Stimulated activated effector memory CD8-positive, alpha-beta T cell treated with anti-CD3 and anti-CD28 coated beads, Interleukin-12 subunit alpha, Interleukin-12 subunit beta, amount 100 ng/mL, for 72 hours (primary cell): ENCODE data around the gene WRNIP1.

Experiments
- ATAC-seq: fragments of 150-1000 bp; cut with Tn5 transposase; 2 replicates; pipeline ENCODE4 v1.10.0; 2021
- DNase-seq, 2 donors: peaks; one replicate each; pipeline ENCODE4 v3.0.0; 2021 to 2022; ENCODE audit warnings: low spot score in 2 of 2
- H3K27ac Mint-ChIP-seq: one replicate; pipeline ENCODE4 v1.8.0; 2022; ENCODE audit warnings: mild to moderate bottlenecking, mixed read lengths
- H3K36me3 Mint-ChIP-seq: one replicate; pipeline ENCODE4 v1.8.0; 2022; ENCODE audit warnings: mild to moderate bottlenecking, mixed read lengths
- H3K4me1 Mint-ChIP-seq: one replicate; pipeline ENCODE4 v1.8.0; 2022; ENCODE audit warnings: mixed read lengths
- H3K4me3 Mint-ChIP-seq: one replicate; pipeline ENCODE4 v1.8.0; 2022; ENCODE audit warnings: mild to moderate bottlenecking, mixed read lengths
- H3K9me3 Mint-ChIP-seq: one replicate; pipeline ENCODE4 v1.8.0; 2022; ENCODE audit warnings: mixed read lengths

WRNIP1 gene

DNA sequence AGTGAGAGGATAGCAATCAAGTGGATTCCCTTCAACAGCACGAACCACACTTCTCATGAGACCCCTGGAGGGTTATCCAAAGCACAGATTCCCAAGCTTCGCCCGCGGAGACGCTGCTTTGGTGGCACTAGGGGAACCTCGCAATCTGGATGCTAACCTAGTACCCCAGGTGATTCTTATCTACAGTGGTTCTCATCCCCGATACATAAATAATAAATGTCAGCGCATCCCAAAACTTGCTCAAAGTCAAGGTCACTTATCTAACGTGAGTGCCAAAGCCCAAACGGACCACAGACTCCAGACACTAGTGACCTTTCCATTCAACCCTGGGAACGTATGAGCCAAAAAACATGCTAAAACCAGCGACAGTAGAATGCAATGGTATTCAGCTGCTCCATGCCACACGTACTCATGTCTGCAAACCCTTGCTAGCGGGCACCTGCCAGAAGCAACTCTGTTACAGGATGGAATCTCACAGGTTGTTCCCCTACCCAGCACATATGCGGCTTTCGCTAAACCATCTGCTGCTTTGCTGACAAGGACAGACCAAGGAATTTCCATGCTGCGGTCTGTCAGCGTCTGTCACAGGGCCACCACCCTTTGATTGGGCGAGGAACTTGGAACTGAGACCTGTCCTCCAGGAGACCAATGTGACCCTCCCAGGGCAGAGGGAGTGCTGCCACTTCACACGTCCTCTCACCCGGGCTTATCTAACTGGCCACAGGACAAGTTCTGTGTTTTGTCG, 31.3 kb upstream of the WRNIP1 start:
- ATAC-seq (no peak), DNase-seq (no peak)
- Mint-ChIP-seq H3K4me3 (no peak overlapping the region), H3K9me3 (no peaks in the 10 kb centered on the region), H3K4me1 (peaks cover 14% of the 10 kb centered on the region), H3K36me3 (no peaks in the 10 kb centered on the region), H3K27ac (peak overlapping the region; percentile 65)

DNA sequence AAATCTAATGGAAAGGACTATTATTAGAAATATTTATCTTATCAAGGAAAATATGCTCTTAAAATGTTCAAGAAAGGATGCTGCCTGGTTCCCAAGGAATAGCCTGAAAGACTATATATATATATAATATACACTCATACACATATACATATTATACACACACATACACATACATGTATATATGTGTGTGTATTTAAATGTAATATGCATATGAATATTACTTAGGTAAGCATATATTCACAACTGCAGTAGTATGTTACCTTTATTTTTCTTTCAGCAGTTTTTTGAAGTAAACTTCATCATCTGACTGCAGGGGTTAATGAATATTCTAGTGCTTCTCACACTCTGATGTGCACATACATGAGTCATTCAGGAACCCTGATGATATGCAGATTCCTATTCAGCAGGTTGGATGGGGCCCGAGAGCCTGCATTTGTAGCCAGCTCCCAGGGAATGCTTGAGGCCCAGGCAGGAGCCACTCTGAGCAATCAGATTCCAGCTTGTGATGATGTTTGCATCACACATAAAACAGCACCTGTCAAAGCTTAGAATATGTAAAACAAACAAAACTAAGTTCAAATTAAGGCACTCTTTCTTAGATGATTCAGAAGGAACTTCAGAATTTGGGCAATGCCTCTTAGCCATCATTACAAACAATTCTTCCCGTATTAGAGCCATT, 30.6 kb upstream of the WRNIP1 start:
- DNase-seq: no peak
- Mint-ChIP-seq H3K9me3 (no peaks in the 10 kb centered on the region), H3K4me3 (no peak overlapping the region), H3K4me1 (peaks cover 14% of the 10 kb centered on the region), H3K36me3 (no peaks in the 10 kb centered on the region), H3K27ac (no peak overlapping the region)
- no peak for ATAC-seq

DNA sequence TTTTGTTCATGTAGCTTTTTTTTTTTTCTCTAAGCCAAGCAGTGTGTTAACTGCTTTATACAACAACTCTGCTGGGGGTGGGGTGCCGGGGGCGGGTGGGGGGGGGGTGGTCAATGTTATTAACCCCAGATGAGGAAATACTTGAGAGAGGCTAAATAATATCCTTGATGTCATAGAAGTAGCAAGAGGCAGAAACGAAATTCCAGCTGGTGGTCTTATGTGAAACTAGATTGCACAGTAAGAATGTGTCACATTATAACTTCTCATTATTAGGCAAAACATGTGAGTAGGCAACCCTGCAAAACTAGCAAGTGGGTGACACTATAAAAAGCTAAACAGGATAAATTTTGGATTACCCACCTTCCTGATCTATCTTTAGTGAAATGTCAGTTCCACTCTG, 27.3 kb upstream of the WRNIP1 start:
- Mint-ChIP-seq H3K4me3 (no peak overlapping the region), H3K36me3 (no peaks in the 10 kb centered on the region), H3K4me1 (peaks cover 10% of the 10 kb centered on the region), H3K27ac (no peak overlapping the region), H3K9me3 (no peaks in the 10 kb centered on the region)
- peak; percentile 53 for ATAC-seq
- no peak for DNase-seq

DNA sequence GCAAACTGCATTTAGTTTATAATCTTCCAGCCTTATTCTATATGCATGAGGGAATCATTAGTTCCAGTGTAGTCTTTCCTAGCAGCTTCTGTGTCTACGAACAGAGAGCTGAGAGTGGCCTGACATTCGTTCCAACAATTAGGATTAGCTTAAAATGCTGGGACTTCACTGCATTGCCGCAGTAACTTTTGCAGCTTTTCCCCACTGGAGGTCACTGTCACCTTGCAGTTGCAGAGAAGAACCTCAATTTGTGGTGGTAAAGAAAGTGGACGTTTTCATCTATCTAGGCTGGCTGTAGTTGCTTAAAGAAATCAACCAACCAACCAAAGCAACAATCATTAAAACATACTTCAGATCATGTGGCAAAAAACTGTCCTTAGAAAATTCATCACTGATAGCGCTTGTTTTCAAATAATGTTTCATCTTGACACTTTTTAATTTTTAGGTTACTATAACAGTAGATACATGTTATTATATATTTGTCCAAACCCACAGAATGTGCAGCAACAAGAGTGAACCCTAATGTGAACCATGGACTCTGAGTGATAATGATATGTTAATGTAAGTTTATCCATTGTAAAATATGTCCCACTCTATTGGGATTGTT, 26.7 kb upstream of the WRNIP1 start:
- no peaks in the 10 kb centered on the region for H3K9me3 Mint-ChIP-seq
- peak; percentile 59 for ATAC-seq

DNA sequence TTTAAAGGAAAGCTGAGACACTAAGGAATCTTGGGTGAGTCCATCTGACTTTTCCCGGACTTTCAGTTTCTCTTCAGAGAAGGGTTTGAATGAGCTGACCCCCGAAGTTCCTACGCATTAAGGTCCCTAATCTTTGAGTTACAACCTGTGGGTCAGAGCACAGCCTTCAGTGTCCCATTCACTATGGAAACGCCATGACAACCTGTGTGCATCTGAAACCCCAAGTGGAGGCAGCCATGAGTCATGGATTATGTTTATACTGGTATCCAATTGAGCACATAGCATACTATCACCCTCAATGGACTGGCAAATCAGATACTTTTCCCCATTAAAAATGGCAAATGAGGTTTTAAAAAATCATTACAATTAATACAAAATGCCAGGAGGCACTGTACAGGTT, 25.9 kb upstream of the WRNIP1 start:
- no peak overlapping the region for H3K27ac Mint-ChIP-seq
- no peaks in the 10 kb centered on the region for H3K36me3 Mint-ChIP-seq
- peaks cover 5% of the 10 kb centered on the region for H3K4me1 Mint-ChIP-seq
- DNase-seq: no peak
- no peak overlapping the region for H3K4me3 Mint-ChIP-seq
- peak; percentile 70 for ATAC-seq
- H3K9me3 Mint-ChIP-seq: no peaks in the 10 kb centered on the region

More for the DNA sequence above, 26.7 kb upstream of the WRNIP1 start:
- Mint-ChIP-seq H3K4me3 (no peak overlapping the region), H3K4me1 (peaks cover 5% of the 10 kb centered on the region), H3K36me3 (no peaks in the 10 kb centered on the region), H3K27ac (no peak overlapping the region)
- DNase-seq: peak in 1 of 2 donors; percentile 63

DNA sequence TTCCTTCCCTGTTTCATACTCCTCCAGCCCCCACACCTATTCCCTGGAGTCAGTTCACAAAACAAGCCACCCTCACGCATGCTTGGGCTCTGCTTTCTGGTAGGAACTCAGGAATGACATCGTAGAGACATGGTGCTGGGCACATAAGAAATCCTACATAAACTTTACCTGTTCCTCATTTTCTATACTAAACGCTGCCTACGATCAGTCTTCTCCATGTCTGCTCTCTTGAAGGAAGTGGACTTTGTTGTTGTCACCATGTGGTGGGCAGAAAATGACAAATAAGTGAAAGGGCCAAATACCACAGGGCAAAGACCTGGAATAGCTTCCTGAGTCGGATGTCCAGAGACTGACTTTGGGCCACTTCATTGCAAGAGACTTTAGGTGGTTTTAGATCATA, 24.6 kb upstream of the WRNIP1 start:
- H3K27ac Mint-ChIP-seq: no peak overlapping the region
- DNase-seq (no peak), ATAC-seq (no peak)
- H3K36me3 Mint-ChIP-seq: no peaks in the 10 kb centered on the region
- H3K4me1 Mint-ChIP-seq: peaks cover 5% of the 10 kb centered on the region
- no peak overlapping the region for H3K4me3 Mint-ChIP-seq
- no peaks in the 10 kb centered on the region for H3K9me3 Mint-ChIP-seq

DNA sequence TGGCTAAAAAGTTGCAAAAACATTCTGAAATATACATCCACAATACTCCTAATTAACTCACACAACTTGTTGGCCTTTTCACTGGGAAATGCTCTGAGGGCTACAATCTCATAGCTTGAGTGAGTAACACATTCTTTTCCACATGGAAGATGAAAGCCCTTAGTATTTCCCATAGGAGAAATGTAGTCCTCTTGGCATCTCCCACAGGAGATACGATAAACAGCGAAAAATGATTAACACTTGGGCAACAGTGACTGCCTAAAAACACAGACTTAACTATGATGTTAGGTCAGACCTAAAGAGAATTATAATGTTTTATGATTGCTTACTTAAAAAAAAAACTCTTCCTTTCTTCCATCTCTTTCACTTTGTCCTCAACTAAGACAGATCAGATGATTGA, 23.4 kb upstream of the WRNIP1 start:
- ATAC-seq: no peak
- Mint-ChIP-seq H3K4me3 (no peak overlapping the region), H3K4me1 (peaks cover 5% of the 10 kb centered on the region), H3K27ac (no peak overlapping the region), H3K9me3 (no peaks in the 10 kb centered on the region), H3K36me3 (no peaks in the 10 kb centered on the region)
- DNase-seq: no peak

DNA sequence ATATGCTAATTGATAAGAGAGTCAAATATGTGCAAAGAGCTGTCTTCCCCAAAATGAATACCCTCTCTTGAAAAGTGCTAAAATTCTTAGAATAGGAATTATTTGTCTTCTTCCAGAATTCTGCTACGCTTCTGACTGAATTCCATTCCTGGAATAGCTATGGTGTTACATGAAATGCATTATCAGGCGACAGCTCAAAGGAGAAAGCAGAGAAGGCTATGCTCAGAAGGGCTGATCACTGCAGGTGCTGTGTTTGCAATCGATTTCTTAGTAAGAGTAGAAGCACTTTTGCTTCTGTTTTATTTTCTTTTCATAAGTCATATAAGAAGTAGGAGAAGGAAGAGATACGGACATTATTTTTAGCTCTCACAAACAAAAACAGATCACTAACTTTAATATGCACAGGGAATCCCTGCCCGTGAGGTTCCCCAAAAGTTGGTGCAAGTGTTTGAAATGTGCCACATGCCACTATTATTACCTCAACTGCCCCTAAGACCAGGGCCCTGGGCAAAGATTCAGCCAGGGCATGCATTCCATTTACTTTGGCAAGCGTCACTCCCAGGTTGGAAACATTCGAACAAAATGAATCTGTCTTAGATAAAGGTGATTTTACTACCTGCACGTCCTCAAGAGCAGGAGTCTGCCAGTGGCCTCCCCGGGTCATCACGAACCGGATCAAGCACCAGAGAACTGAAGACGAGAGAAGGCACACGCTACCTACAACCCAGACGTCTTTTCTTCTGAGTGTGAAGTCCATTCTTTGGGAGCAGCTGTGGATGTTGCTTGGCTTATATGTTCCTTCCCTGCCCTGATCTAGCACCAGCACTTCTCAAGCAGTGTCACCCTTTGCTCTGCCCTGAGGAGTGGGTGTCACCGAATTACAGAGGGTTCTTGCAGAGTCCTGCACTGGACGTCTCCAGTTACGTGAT, 21.6 kb upstream of the WRNIP1 start:
- DNase-seq (no peak), ATAC-seq (no peak)
- Mint-ChIP-seq H3K4me3 (no peak overlapping the region), H3K9me3 (no peaks in the 10 kb centered on the region), H3K36me3 (no peaks in the 10 kb centered on the region), H3K4me1 (no peaks in the 10 kb centered on the region), H3K27ac (no peak overlapping the region)

DNA sequence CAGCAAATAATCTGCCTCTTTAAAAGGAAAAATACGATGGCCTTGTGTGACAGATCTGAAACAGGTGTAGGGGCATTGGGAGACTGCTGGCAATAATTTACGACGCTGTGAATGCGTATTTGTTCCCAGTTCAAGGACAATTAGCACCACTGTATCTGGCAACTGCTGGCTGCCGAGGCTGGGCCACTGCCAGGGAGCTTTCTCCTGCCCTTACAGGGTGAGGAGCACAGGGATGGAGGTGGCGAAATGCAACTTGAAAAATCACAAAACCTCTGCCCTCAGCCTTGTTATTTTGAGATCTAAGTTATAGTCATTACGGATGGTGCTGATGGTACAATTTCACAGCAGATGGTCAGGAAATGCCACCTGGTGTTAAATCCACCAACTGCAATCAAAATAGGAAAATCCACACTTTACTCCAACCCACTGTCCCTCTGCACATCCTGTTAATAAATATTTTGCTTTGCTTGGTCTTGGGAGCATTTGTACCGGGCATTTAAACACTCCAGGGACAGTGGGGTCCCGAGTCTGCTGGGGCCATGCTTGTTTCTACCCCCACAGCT, 20.9 kb upstream of the WRNIP1 start:
- Mint-ChIP-seq H3K36me3 (no peaks in the 10 kb centered on the region), H3K27ac (no peak overlapping the region), H3K4me3 (no peak overlapping the region), H3K4me1 (no peaks in the 10 kb centered on the region), H3K9me3 (no peaks in the 10 kb centered on the region)
- ATAC-seq: no peak
- no peak for DNase-seq

DNA sequence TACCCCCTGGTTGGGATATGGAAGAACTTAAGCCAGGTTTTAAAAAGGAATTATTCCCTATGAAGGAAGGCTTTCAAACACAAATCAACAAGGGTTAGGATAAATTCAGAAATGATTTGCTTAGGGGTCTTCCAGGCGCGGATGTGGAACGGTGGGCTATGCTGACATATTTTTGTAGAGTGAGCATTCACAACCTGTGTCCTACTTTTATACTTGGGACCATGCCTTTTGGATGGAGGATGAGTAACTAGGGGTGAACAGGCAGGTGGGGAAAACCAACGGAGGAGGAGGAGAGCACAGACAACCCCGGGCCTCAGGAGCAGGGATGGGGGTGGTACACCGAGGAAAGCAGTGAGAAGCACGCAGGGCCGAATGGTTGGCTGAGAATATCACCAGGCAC, 20.4 kb upstream of the WRNIP1 start:
- no peak for DNase-seq
- no peaks in the 10 kb centered on the region for H3K4me1 Mint-ChIP-seq
- ATAC-seq: no peak
- H3K4me3 Mint-ChIP-seq: no peak overlapping the region
- H3K9me3 Mint-ChIP-seq: no peaks in the 10 kb centered on the region
- no peak overlapping the region for H3K27ac Mint-ChIP-seq
- no peaks in the 10 kb centered on the region for H3K36me3 Mint-ChIP-seq

DNA sequence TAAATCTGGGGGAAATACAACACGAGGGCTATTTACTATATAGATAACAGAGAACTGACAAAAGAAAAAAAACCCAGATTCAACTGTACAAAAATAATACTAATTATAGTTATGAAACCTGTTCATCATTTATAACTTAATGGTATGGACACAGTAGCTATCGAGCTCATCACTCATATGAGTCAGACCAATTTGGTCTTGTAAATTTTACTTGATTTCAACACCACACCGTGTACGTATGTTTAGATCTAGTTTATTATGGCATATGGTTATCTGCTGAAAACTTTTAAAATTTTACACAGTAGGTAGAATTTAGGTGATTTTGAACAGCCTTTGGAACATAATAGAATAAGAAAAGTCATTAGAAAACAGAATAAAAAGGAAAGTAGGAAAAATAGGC, 19.9 kb upstream of the WRNIP1 start:
- ATAC-seq: no peak
- no peaks in the 10 kb centered on the region for H3K36me3 Mint-ChIP-seq
- DNase-seq: no peak
- no peaks in the 10 kb centered on the region for H3K9me3 Mint-ChIP-seq
- H3K4me1 Mint-ChIP-seq: no peaks in the 10 kb centered on the region
- H3K4me3 Mint-ChIP-seq: no peak overlapping the region
- no peak overlapping the region for H3K27ac Mint-ChIP-seq

DNA sequence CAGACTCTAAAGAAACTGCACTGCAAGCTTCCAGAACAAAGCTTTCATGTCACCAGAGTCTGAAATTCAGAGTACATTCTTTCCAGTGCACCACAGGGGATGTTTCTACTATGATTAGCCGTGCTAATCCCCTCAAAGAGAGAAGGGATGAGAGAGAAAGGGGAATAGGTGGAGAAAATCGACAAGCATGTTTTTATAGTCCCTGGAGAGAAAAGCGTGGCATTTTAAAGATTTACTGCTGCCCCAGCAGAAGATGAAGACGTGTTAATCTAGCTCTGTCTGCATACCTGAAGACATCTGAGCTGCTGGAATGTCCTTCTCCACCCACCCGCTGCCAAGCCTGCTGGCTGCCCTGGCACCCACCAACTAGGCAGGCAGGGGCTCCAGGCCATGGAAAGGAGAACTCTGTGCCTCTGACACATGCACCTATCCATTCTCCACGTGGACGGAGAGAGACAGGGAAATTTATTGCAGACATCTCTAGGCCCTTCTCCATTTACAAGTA, 18.6 kb upstream of the WRNIP1 start:
- Mint-ChIP-seq H3K4me3 (no peak overlapping the region), H3K36me3 (no peaks in the 10 kb centered on the region), H3K9me3 (no peaks in the 10 kb centered on the region), H3K27ac (no peak overlapping the region), H3K4me1 (no peaks in the 10 kb centered on the region)
- no peak for DNase-seq
- ATAC-seq: no peak

DNA sequence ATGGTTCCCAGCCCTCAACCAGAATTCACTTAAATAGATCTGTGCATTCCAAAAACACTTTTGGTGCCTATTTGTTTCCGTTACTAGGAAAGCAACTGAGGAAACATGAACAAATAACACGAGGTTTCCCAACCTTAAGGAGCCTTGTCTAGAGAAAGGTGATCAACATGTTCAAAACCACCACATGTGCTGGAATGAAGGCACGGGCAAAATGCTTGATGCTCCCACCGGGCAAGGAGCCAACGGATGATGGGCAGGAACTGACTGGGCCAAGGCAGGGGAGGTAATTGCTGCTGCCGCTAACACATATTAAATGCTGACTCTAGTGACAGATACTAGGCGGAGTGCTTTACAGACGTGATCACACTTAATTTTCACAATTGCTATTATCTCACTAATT, 17.0 kb upstream of the WRNIP1 start:
- no peaks in the 10 kb centered on the region for H3K9me3 Mint-ChIP-seq
- no peak overlapping the region for H3K4me3 Mint-ChIP-seq
- H3K4me1 Mint-ChIP-seq: no peaks in the 10 kb centered on the region
- no peak overlapping the region for H3K27ac Mint-ChIP-seq
- DNase-seq (no peak), ATAC-seq (no peak)
- H3K36me3 Mint-ChIP-seq: no peaks in the 10 kb centered on the region

DNA sequence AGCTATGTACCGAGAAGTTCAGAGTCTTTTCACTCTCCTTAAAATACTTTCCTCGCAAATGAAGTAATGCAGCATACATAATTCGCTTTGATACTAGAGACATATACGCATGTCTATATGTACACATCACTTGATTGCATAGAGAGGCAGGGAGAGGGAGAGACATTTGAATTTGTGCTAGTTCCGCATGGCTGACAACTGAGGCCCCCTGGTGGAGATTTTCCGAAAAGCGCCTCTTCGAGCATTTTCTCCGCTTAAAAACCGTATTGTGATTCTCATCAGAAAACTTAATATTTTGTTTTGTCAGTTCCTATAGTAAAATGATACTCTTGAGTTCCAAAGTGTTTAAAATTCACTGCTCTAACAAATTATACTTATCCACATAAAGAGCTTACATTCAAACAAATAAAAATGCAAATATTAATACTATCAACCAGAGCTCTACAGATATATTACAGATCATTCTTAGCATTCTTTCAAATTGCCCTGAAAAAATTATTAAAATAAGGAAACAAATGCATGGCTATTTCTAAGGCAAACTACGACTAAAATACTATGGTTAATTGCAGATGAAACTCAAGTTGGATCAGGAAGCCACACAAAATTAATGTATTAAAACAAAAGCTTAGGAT, 15.1 kb upstream of the WRNIP1 start:
- Mint-ChIP-seq H3K36me3 (no peaks in the 10 kb centered on the region), H3K27ac (no peak overlapping the region), H3K4me3 (no peak overlapping the region), H3K9me3 (no peaks in the 10 kb centered on the region), H3K4me1 (no peaks in the 10 kb centered on the region)
- DNase-seq: peak; percentile 54 to 86
- no peak for ATAC-seq
